Measurements from ENCODE around the gene POLRMT.

DNA sequence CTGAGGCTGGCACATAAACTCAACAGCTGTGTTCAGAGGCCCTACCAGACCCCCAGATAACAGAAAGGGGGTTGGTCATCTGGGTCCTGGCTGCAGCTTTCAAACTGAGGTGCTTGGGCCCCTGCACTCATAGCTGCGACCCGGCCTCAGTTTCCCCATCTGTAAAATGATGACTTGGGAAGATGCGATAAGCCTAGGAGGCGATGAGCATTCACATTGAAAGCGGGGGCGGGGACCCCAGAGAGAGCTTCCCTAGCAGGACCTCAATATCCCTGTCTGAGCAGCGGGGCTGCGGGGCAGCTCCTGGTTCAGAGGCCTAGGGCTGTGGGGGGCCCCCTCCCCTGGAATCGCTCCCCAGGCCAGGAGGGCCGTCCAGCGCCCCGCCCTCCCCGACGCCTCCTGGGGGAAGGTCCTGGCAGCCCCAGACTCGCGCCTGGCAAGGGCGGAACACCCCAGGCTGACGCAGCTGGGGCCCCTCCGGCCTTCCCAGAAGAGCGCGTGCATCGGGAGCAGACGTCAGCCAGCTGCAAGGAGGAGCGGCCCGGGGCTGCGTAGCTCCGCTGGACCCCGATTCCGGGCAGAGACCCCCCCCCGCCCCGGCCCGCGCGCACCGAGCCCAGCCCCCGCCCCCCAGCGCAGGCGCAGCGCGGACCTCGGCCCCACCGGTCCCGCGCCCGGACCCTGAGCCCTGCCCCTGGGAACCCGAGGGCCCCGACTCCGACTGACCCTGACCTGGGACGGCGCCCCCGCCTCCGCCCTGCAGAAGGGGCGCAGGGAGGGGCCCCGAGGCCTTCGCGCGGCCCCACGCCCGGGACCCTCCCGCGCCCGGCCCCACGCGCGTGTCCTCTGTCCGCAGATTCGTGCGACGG, 46.3 kb upstream of the POLRMT start:
- TF ChIP-seq, protein P1, sequence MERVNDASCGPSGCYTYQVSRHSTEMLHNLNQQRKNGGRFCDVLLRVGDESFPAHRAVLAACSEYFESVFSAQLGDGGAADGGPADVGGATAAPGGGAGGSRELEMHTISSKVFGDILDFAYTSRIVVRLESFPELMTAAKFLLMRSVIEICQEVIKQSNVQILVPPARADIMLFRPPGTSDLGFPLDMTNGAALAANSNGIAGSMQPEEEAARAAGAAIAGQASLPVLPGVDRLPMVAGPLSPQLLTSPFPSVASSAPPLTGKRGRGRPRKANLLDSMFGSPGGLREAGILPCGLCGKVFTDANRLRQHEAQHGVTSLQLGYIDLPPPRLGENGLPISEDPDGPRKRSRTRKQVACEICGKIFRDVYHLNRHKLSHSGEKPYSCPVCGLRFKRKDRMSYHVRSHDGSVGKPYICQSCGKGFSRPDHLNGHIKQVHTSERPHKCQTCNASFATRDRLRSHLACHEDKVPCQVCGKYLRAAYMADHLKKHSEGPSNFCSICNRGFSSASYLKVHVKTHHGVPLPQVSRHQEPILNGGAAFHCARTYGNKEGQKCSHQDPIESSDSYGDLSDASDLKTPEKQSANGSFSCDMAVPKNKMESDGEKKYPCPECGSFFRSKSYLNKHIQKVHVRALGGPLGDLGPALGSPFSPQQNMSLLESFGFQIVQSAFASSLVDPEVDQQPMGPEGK (CRISPR knock-in tag; IDR thresholded peaks at IDR 0.05; ENCODE audit: borderline replicate concordance), result peak; percentile 84; the same call in 1 of the 2 replicates
- TF ChIP-seq ZFP30 (CRISPR knock-in tag; IDR thresholded peaks at IDR 0.05), result no peak
- TF ChIP-seq, protein P2, sequence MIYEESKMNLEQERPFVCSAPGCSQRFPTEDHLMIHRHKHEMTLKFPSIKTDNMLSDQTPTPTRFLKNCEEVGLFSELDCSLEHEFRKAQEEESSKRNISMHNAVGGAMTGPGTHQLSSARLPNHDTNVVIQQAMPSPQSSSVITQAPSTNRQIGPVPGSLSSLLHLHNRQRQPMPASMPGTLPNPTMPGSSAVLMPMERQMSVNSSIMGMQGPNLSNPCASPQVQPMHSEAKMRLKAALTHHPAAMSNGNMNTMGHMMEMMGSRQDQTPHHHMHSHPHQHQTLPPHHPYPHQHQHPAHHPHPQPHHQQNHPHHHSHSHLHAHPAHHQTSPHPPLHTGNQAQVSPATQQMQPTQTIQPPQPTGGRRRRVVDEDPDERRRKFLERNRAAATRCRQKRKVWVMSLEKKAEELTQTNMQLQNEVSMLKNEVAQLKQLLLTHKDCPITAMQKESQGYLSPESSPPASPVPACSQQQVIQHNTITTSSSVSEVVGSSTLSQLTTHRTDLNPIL (CRISPR knock-in tag; IDR thresholded peaks at IDR 0.05; ENCODE audit: low read depth), result no peak

All from SK-N-SH treated with all-trans-retinoic acid at 6 μM for 48 hours (cell line).